Measurements from ENCODE around the gene SDCCAG8. TPM values are rescaled to one million over a fixed set of nuclear protein-coding genes. Genes with fewer than 3 reads are reported as not detected.

Gene SDCCAG8
- total RNA-seq, 4 donors from 2014 or later = 21.6 to 62.7 (median 39.8) TPM

DNA sequence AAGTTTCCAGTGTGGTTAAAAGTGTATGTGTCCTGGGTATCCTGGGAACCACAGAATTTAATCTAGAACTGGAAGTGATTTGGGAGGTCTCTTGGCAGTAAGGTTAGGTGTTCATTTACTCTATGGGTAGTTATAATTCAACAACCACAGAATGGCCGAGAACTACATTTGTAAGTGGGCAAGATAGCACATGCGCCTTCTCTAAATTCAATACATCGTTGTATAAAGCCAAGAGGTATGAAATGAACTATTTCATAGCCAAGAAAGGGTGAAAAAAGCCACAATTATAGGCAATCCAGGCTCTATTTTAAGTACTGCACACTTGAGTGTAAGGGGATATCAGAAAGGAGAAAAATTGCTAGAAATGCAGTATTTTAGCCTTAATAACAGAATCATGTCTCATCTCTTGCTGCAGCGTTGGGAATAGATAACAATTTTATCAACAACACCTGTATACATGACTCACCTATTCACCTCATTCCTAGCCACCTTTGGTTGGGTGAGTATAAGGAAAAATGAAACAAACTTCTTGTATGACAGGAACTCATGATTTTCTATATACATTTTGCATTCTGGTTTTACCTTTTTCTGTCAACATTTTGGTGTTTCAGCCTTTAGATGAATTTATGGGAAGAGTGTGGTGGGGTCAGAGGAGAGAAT lies 4.5 kb downstream of the SDCCAG8 start:
- WGBS = 45% methylated on average over 4 of the region's 4 CpGs
- no peaks in the 10 kb centered on the region for H3K36me3 ChIP-seq
- TF ChIP-seq, protein P1, sequence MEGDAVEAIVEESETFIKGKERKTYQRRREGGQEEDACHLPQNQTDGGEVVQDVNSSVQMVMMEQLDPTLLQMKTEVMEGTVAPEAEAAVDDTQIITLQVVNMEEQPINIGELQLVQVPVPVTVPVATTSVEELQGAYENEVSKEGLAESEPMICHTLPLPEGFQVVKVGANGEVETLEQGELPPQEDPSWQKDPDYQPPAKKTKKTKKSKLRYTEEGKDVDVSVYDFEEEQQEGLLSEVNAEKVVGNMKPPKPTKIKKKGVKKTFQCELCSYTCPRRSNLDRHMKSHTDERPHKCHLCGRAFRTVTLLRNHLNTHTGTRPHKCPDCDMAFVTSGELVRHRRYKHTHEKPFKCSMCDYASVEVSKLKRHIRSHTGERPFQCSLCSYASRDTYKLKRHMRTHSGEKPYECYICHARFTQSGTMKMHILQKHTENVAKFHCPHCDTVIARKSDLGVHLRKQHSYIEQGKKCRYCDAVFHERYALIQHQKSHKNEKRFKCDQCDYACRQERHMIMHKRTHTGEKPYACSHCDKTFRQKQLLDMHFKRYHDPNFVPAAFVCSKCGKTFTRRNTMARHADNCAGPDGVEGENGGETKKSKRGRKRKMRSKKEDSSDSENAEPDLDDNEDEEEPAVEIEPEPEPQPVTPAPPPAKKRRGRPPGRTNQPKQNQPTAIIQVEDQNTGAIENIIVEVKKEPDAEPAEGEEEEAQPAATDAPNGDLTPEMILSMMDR (IDR thresholded peaks at IDR 0.05) = no peak
- no peak for TF ChIP-seq POLR2A (IDR thresholded peaks at IDR 0.05)
- no peak for TF ChIP-seq POLR2AphosphoS5 (IDR thresholded peaks at IDR 0.05)
- no peak for TF ChIP-seq EP300 (IDR thresholded peaks at IDR 0.05)
- DNase-seq (ENCODE audit: low spot score in 2 of 2) = no peak
- no peaks in the 10 kb centered on the region for H3K27me3 ChIP-seq
- H3K4me1 ChIP-seq = peaks cover 45% of the 10 kb centered on the region
- no peak overlapping the region for H3K4me3 ChIP-seq
- no peaks in the 10 kb centered on the region for H3K9me3 ChIP-seq
- no peak overlapping the region for H3K27ac ChIP-seq

DNA sequence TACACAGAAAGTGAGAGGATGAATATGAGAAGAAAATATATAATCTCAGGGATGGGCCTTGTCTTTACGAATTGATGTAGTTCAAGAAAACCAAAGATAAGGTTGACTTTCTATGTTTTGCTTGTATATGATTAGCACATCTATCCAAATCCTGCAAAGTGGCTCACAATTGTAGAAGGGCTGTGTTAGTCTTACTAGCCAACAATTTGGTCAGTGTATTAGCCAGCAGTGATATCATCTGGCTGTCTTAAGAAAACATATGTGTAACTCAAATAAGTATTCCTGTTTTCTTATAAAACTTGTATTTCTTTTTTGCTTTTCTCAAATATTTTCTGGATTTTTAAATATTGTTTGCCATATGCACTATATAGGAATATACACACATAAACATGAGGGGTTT lies 5.5 kb downstream of the SDCCAG8 start:
- H3K27me3 ChIP-seq = no peaks in the 10 kb centered on the region
- no peaks in the 10 kb centered on the region for H3K9me3 ChIP-seq
- no peak overlapping the region for H3K4me3 ChIP-seq
- 77% methylated on average over 1 of the region's 1 CpG for WGBS
- no peak overlapping the region for H3K27ac ChIP-seq
- peaks cover 43% of the 10 kb centered on the region for H3K4me1 ChIP-seq
- no peak for DNase-seq (ENCODE audit: low spot score in 2 of 2)
- no peak for TF ChIP-seq POLR2AphosphoS5 (IDR thresholded peaks at IDR 0.05)
- TF ChIP-seq POLR2A (IDR thresholded peaks at IDR 0.05) = no peak
- no peak for TF ChIP-seq EP300 (IDR thresholded peaks at IDR 0.05)
- TF ChIP-seq, protein P1 (IDR thresholded peaks at IDR 0.05) = no peak
- H3K36me3 ChIP-seq = no peaks in the 10 kb centered on the region

- Histone ChIP-seq H3K4me1 (peaks cover 31% of the 10 kb centered on the region), H3K27ac (peak overlapping the region; percentile 23)
- 74% methylated on average over 2 of the region's 2 CpGs for WGBS
Measured at GRCh38 chr1:243264717-243265116, 8.9 kb downstream of the SDCCAG8 start.

DNA sequence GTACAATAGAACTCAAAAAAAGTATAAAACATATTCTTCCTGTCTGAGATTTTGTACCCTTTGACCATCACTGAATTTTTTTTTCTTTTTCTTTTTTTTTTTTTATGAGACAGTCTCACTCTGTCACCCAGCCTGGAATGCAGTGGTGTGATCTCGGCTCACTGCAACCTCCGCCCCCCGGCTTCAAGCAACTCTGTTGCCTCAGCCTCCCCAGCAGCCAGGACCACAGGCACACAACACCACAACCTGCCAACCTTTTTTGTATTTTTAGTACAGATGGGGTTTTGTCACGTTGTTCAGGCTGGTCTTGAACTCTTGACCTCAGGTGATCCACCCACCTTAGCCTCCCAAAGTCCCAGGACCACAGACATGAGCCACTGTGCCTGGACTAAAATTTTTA lies 10.4 kb downstream of the SDCCAG8 start:
- DNase-seq (ENCODE audit: low spot score in 2 of 2) = no peak
- Histone ChIP-seq H3K9me3 (no peaks in the 10 kb centered on the region), H3K4me3 (no peak overlapping the region), H3K36me3 (peaks cover 3% of the 10 kb centered on the region), H3K27me3 (no peaks in the 10 kb centered on the region), H3K4me1 (peaks cover 21% of the 10 kb centered on the region), H3K27ac (no peak overlapping the region)
- WGBS = 93% methylated on average over 4 of the region's 4 CpGs
- TF ChIP-seq POLR2A (IDR thresholded peaks at IDR 0.05) = no peak
- no peak for TF ChIP-seq EP300 (IDR thresholded peaks at IDR 0.05)
- TF ChIP-seq POLR2AphosphoS5 (IDR thresholded peaks at IDR 0.05) = no peak
- TF ChIP-seq, protein P1 (IDR thresholded peaks at IDR 0.05) = no peak

More at GRCh38 chr1:243264717-243265116, 8.9 kb downstream of the SDCCAG8 start:
- H3K4me3 ChIP-seq = no peak overlapping the region
- no peaks in the 10 kb centered on the region for H3K9me3 ChIP-seq
- no peaks in the 10 kb centered on the region for H3K36me3 ChIP-seq
- H3K27me3 ChIP-seq = no peaks in the 10 kb centered on the region
- TF ChIP-seq EP300 (IDR thresholded peaks at IDR 0.05) (no peak), POLR2AphosphoS5 (IDR thresholded peaks at IDR 0.05) (no peak), POLR2A (IDR thresholded peaks at IDR 0.05) (no peak)
- TF ChIP-seq, protein P1 (IDR thresholded peaks at IDR 0.05) = no peak
- DNase-seq (ENCODE audit: low spot score in 2 of 2) = no peak

DNA sequence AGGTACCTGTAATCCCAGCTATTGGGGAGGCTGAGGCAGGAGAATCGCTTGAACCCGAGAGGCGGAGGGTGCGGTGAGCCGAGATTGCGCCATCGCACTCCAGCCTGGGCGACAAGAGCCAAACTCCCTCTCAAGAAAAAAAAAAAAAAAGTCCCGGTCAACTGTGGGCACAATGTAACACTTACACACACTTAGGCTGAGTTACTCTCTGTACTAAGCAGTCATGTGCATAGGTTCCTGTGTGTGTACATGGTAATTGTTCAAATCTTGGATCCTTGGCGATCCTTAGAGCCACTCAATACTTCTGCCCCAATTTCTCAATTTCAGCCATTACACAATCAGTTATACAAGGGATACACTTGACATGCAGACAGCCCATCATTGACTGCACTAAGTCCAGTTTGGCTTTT lies 11.6 kb downstream of the SDCCAG8 start:
- Histone ChIP-seq H3K4me1 (peaks cover 21% of the 10 kb centered on the region), H3K4me3 (no peak overlapping the region), H3K36me3 (peaks cover 6% of the 10 kb centered on the region), H3K9me3 (no peaks in the 10 kb centered on the region), H3K27me3 (no peaks in the 10 kb centered on the region), H3K27ac (no peak overlapping the region)
- DNase-seq (ENCODE audit: low spot score in 2 of 2) = no peak
- TF ChIP-seq POLR2A (IDR thresholded peaks at IDR 0.05) (no peak), POLR2AphosphoS5 (IDR thresholded peaks at IDR 0.05) (no peak)
- 88% methylated on average over 10 of the region's 10 CpGs for WGBS

Measured in suprapubic skin (tissue), 4 donors.